ENCODE measurements around the gene ATF4. TPM values are rescaled to one million over a fixed set of nuclear protein-coding genes. Genes with fewer than 3 reads are reported as not detected.
A peak's percentile ranks its signal among the peaks of the same experiment; 100 is the strongest.

Gene ATF4
- total and polyA plus RNA-seq, 2 of the 13 experiments (the other 11 are each of a cell fraction or from before 2014, with no cell fraction given), result 486 to 1,297 TPM

GRCh38 chr22:39502109-39502788 is 18.1 kb upstream of the ATF4 start, which contains the start of gene MIEF1 (continued):
- TF ChIP-seq ZNF329 (CRISPR knock-in tag; IDR thresholded peaks at IDR 0.05; ENCODE audit: low read depth) (no peak; the same call in 1 of the 2 replicates), KLF12 (CRISPR knock-in tag; IDR thresholded peaks at IDR 0.05; ENCODE audit: borderline replicate concordance) (0 out of 2 replicates have a peak, but pooled peaks have one; percentile 20), KLF9 (CRISPR knock-in tag; IDR thresholded peaks at IDR 0.05; ENCODE audit: low read depth) (0 out of 2 replicates have a peak, but pooled peaks have one; percentile 58), ERF (CRISPR knock-in tag; IDR thresholded peaks at IDR 0.05) (peak; percentile 94), ZNF850 (CRISPR knock-in tag; conservative IDR thresholded peaks at IDR 0.05) (no peak), ZNF337 (CRISPR knock-in tag; IDR thresholded peaks at IDR 0.05; ENCODE audit: borderline replicate concordance, low read depth) (0 out of 2 replicates have a peak, but pooled peaks have one; percentile 18), SALL1 (CRISPR knock-in tag; IDR thresholded peaks at IDR 0.05) (peak; percentile 88), ZNF382 (CRISPR knock-in tag; IDR thresholded peaks at IDR 0.05; ENCODE audit: borderline replicate concordance) (no peak), MEIS1 (CRISPR knock-in tag; IDR thresholded peaks at IDR 0.05; ENCODE audit: borderline replicate concordance) (no peak), SNAPC5 (CRISPR knock-in tag; IDR thresholded peaks at IDR 0.05; ENCODE audit: borderline replicate concordance) (no peak), ZNF674 (CRISPR knock-in tag; IDR thresholded peaks at IDR 0.05; ENCODE audit: low read depth) (no peak), ZNF484 (CRISPR knock-in tag; IDR thresholded peaks at IDR 0.05; ENCODE audit: borderline replicate concordance, low read depth) (no peak), SIX4 (CRISPR knock-in tag; IDR thresholded peaks at IDR 0.05) (peak; percentile 48; the same call in 1 of the 2 replicates), ZNF354B (CRISPR knock-in tag; IDR thresholded peaks at IDR 0.05) (no peak), RFX1 (IDR thresholded peaks at IDR 0.05) (no peak), ZNF160 (CRISPR knock-in tag; IDR thresholded peaks at IDR 0.05) (no peak), ZNF232 (CRISPR knock-in tag; IDR thresholded peaks at IDR 0.05; ENCODE audit: borderline replicate concordance) (no peak), U2AF2 (IDR thresholded peaks at IDR 0.05; ENCODE audit: low read depth, low read length) (no peak)
- TF ChIP-seq, protein P1, sequence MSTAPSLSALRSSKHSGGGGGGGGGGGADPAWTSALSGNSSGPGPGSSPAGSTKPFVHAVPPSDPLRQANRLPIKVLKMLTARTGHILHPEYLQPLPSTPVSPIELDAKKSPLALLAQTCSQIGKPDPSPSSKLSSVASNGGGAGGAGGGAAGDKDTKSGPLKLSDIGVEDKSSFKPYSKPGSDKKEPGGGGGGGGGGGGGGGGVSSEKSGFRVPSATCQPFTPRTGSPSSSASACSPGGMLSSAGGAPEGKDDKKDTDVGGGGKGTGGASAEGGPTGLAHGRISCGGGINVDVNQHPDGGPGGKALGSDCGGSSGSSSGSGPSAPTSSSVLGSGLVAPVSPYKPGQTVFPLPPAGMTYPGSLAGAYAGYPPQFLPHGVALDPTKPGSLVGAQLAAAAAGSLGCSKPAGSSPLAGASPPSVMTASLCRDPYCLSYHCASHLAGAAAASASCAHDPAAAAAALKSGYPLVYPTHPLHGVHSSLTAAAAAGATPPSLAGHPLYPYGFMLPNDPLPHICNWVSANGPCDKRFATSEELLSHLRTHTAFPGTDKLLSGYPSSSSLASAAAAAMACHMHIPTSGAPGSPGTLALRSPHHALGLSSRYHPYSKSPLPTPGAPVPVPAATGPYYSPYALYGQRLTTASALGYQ (CRISPR knock-in tag; IDR thresholded peaks at IDR 0.05), result no peak; the same call in 1 of the 2 replicates
- TF ChIP-seq, protein P2, sequence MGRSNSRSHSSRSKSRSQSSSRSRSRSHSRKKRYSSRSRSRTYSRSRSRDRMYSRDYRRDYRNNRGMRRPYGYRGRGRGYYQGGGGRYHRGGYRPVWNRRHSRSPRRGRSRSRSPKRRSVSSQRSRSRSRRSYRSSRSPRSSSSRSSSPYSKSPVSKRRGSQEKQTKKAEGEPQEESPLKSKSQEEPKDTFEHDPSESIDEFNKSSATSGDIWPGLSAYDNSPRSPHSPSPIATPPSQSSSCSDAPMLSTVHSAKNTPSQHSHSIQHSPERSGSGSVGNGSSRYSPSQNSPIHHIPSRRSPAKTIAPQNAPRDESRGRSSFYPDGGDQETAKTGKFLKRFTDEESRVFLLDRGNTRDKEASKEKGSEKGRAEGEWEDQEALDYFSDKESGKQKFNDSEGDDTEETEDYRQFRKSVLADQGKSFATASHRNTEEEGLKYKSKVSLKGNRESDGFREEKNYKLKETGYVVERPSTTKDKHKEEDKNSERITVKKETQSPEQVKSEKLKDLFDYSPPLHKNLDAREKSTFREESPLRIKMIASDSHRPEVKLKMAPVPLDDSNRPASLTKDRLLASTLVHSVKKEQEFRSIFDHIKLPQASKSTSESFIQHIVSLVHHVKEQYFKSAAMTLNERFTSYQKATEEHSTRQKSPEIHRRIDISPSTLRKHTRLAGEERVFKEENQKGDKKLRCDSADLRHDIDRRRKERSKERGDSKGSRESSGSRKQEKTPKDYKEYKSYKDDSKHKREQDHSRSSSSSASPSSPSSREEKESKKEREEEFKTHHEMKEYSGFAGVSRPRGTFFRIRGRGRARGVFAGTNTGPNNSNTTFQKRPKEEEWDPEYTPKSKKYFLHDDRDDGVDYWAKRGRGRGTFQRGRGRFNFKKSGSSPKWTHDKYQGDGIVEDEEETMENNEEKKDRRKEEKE (IDR thresholded peaks at IDR 0.05), result no peak
- TF ChIP-seq, protein P3, sequence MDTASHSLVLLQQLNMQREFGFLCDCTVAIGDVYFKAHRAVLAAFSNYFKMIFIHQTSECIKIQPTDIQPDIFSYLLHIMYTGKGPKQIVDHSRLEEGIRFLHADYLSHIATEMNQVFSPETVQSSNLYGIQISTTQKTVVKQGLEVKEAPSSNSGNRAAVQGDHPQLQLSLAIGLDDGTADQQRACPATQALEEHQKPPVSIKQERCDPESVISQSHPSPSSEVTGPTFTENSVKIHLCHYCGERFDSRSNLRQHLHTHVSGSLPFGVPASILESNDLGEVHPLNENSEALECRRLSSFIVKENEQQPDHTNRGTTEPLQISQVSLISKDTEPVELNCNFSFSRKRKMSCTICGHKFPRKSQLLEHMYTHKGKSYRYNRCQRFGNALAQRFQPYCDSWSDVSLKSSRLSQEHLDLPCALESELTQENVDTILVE (CRISPR knock-in tag; IDR thresholded peaks at IDR 0.05), result peak; percentile 76; the same call in 1 of the 2 replicates
- TF ChIP-seq, protein P4, sequence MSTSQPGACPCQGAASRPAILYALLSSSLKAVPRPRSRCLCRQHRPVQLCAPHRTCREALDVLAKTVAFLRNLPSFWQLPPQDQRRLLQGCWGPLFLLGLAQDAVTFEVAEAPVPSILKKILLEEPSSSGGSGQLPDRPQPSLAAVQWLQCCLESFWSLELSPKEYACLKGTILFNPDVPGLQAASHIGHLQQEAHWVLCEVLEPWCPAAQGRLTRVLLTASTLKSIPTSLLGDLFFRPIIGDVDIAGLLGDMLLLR (CRISPR knock-in tag; IDR thresholded peaks at IDR 0.05), result peak; percentile 80; the same call in 1 of the 2 replicates

Data from HepG2 (cell line).